ENCODE measurements around the gene CBFB.

CBFB gene

GRCh38 chr16:67100569-67101310 lies 71.8 kb downstream of the CBFB start:
- H3K4me3 ChIP-seq (replicated peaks; ENCODE audit: low read depth, low read length) = no peak overlapping the region
- peaks cover 1% of the 10 kb centered on the region for H3K36me3 ChIP-seq (ENCODE audit: control insufficient read depth, insufficient read depth, low read length)
- TF ChIP-seq CTCF (IDR thresholded peaks at IDR 0.05; ENCODE audit: insufficient read depth, low read length, poor library complexity, severe bottlenecking) = peak; percentile 34
- H3K27me3 ChIP-seq (replicated peaks; ENCODE audit: control insufficient read depth, insufficient read depth, low read length) = no peaks in the 10 kb centered on the region
- DNase-seq (ENCODE audit: extremely low read depth, insufficient read length) = no peak

DNA sequence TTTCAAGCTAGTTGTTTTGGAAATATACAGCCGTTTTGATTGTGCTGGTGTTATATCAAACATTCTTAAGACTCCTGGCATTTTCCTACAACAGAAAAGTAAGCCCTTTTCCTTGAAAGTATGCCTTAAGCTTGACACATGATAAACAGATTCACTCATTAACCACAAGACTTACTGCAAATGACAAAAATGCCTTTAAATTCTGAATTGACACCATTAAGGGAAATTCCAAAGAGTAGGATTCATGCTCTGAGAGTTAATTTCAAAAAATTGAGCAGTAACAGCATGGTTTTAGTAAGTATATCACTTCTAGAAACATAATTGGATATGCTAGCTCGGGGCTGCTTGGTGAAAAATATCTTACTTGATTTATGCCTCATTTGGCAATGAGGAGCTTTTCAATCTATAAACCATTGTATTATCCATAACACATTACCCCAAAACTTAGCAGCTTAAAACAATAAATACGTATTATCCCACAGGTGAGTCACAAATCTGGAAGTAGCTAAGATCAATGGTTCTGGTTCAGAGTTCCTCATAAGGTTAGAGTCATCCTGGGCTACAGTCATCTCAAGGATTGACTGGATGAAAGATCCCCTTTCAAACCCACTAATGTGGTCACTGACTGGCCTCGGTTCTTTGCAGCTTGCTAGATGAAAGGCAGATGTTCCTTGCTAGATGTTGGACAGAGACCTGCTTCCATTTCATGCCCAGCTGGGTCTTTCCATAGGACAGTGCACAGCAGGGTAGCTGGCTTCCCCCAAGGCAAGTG lies 72.5 kb downstream of the CBFB start:
- H3K36me3 ChIP-seq (ENCODE audit: control insufficient read depth, insufficient read depth, low read length) = peaks cover 1% of the 10 kb centered on the region
- H3K27me3 ChIP-seq (replicated peaks; ENCODE audit: control insufficient read depth, insufficient read depth, low read length) = no peaks in the 10 kb centered on the region
- H3K4me3 ChIP-seq (replicated peaks; ENCODE audit: low read depth, low read length) = no peak overlapping the region
- DNase-seq (ENCODE audit: extremely low read depth, insufficient read length) = no peak
- no peak for TF ChIP-seq CTCF (IDR thresholded peaks at IDR 0.05; ENCODE audit: insufficient read depth, low read length, poor library complexity, severe bottlenecking)

DNA sequence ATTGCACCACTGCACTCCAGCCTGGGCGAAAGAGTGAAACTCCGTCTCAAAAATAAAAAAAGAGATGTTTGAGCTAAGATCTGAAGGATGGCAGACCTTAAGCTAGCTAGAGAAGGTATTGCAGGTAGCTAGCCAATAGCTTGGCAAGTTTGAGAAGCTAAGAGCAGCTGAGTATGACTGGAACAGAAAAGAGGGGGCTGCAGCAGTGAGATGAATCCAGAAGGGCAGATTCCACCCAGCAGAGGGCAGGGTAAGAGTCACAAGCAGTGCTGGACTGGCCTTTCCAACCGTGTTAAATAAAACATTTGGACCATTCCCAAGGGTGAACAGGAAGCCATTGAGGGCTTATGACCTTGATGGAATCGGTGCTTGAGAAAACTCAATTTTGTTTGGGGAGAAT lies 75.1 kb downstream of the CBFB start:
- TF ChIP-seq CTCF (IDR thresholded peaks at IDR 0.05; ENCODE audit: insufficient read depth, low read length, poor library complexity, severe bottlenecking) = peak; percentile 25
- DNase-seq (ENCODE audit: extremely low read depth, insufficient read length) = no peak
- no peak overlapping the region for H3K4me3 ChIP-seq (replicated peaks; ENCODE audit: low read depth, low read length)
- H3K36me3 ChIP-seq (ENCODE audit: control insufficient read depth, insufficient read depth, low read length) = no peaks in the 10 kb centered on the region
- H3K27me3 ChIP-seq (replicated peaks; ENCODE audit: control insufficient read depth, insufficient read depth, low read length) = no peaks in the 10 kb centered on the region

DNA sequence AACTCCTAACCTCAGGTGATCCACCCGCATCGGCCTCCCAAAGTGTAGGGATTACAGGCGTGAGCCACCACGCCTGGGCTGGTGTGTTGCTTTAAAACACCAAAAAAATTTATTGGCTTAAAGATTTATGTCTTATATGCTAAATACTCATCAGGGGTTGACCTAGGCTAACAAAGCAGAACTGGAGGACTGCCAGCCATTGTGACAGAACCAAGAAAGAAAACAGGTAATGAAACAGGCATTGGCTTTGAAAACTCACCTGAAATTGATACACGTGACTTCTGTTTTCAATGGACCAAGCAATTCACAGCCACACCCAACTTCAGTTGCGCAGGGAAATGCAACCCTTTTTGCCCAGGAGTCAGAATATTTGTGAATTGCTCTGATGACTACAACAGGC lies 75.9 kb downstream of the CBFB start:
- no peaks in the 10 kb centered on the region for H3K27me3 ChIP-seq (replicated peaks; ENCODE audit: control insufficient read depth, insufficient read depth, low read length)
- TF ChIP-seq CTCF (IDR thresholded peaks at IDR 0.05; ENCODE audit: insufficient read depth, low read length, poor library complexity, severe bottlenecking) = no peak
- DNase-seq (ENCODE audit: extremely low read depth, insufficient read length) = no peak
- H3K36me3 ChIP-seq (ENCODE audit: control insufficient read depth, insufficient read depth, low read length) = no peaks in the 10 kb centered on the region
- H3K4me3 ChIP-seq (replicated peaks; ENCODE audit: low read depth, low read length) = no peak overlapping the region

- H3K4me3 ChIP-seq (replicated peaks; ENCODE audit: low read depth, low read length) = no peak overlapping the region
- no peaks in the 10 kb centered on the region for H3K27me3 ChIP-seq (replicated peaks; ENCODE audit: control insufficient read depth, insufficient read depth, low read length)
- no peak for TF ChIP-seq CTCF (IDR thresholded peaks at IDR 0.05; ENCODE audit: insufficient read depth, low read length, poor library complexity, severe bottlenecking)
- no peak for DNase-seq (ENCODE audit: extremely low read depth, insufficient read length)
- H3K36me3 ChIP-seq (ENCODE audit: control insufficient read depth, insufficient read depth, low read length) = no peaks in the 10 kb centered on the region
Observed at GRCh38 chr16:67105246-67105645, 76.3 kb downstream of the CBFB start.
